VCaP (cell line): ENCODE measurements around the gene ASAP2.

Source experiments
- H3K27ac ChIP-seq: fragments of 450-650 bp; 2 replicates; pipeline ENCODE4 v1.5.1; 2017
- TF ChIP-seq, protein P1 (sequence below): fragments of 450-650 bp; conservative IDR thresholded peaks from 2 replicates; pipeline ENCODE4 v1.5.1; 2017; ENCODE audit warnings: mild to moderate bottlenecking, moderate library complexity

The ASAP2 gene

DNA sequence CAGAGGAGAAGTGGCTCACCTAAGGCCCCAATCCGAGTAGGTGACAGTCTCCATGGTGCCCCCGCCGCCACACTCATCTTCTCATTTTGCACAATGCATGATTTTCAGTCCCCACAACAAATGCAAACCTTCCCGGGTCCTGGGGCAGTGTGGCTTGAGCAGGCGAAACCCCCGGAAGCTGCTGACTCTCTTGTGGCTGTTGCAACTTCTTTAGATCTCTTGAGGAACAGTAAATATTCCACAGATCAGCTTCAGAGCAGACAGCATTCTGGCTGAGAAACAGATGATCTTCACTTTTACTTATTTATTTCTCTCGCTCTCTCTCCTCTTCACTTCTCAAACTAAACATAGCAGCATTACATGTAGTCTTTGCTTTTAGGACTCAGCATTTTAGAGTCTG lies 51.9 kb downstream of the ASAP2 start:
- H3K27ac ChIP-seq, result no peak overlapping the region
- TF ChIP-seq, protein P1, sequence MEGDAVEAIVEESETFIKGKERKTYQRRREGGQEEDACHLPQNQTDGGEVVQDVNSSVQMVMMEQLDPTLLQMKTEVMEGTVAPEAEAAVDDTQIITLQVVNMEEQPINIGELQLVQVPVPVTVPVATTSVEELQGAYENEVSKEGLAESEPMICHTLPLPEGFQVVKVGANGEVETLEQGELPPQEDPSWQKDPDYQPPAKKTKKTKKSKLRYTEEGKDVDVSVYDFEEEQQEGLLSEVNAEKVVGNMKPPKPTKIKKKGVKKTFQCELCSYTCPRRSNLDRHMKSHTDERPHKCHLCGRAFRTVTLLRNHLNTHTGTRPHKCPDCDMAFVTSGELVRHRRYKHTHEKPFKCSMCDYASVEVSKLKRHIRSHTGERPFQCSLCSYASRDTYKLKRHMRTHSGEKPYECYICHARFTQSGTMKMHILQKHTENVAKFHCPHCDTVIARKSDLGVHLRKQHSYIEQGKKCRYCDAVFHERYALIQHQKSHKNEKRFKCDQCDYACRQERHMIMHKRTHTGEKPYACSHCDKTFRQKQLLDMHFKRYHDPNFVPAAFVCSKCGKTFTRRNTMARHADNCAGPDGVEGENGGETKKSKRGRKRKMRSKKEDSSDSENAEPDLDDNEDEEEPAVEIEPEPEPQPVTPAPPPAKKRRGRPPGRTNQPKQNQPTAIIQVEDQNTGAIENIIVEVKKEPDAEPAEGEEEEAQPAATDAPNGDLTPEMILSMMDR, result no peak

DNA sequence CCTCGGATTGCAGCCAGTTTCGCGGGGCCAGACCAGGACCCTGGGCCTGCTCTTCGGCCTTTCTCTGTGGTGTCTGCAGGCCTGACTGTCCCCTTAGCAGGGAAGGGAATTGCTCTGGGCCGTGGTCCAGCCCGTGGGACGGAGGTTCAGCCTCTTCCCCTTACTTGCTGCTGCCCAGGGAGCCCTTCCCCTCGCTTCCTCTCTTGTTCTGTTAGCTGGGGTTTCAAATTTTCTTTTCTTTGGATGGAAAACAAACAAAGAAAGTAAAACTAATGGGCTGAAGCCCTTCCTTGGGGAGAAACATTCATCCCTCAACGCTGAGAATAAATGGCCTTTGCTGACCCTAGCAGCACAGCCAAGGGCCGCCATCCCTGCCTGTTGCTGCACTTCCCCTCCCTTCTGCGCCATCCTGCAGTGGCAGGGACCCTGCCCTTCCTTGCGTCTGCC lies 52.4 kb downstream of the ASAP2 start:
- TF ChIP-seq, protein P1, result no peak
- H3K27ac ChIP-seq, result no peak overlapping the region

DNA sequence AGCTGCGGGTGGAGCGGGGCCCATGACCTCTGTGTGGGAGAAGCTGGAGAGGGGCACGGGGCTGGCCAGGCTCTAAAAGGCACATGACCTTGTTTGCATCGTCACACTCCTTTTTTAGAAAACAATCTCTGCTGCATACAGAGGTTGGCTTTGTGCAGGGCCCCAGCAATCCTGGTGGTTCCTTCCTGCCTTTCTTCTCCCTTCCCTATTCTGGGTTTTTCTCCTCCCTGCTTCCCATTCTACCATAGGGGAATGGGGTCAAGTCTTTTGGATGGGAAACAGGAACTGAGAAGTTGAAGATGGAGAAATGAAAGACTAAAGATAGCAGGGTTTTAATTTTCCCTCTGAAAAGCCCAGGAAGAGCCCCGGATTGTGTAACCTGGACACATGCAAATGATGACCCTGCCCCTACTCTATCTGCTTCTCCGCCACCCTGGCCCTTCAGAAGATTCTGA lies 53.9 kb downstream of the ASAP2 start:
- H3K27ac ChIP-seq, result no peak overlapping the region
- TF ChIP-seq, protein P1, result no peak

DNA sequence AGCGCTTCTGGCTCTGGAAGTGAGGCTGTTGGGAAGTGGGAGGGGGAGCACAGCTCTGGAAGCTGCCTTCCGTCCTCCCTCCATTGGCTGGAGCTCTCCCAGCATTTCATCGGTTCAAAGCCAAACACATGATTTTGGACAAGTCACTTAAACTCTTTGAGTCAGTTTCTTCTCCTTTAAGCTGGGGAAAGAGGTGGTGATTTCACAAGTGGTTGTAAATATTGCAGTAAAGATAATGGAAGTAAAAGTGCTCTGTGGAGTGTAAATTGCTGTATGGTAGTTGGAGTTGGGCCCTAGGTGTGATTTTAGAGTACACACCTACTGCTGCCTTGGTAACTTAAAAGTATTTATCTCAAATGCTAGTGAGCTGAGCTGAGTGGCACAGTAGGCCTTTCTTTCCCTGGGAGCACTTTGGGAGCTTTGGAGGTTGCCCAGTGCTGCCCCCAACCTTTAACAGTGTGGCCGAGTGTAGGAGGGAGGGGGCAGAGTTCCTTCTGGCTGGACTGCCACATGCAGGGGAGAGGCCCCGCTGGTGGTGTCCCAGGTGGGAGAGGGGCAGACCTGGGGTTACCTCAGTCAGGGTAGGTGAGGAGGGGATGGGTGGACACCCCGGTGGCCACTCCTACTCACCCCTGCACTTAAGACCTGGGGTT lies 54.7 kb downstream of the ASAP2 start:
- TF ChIP-seq, protein P1, result no peak
- no peak overlapping the region for H3K27ac ChIP-seq

DNA sequence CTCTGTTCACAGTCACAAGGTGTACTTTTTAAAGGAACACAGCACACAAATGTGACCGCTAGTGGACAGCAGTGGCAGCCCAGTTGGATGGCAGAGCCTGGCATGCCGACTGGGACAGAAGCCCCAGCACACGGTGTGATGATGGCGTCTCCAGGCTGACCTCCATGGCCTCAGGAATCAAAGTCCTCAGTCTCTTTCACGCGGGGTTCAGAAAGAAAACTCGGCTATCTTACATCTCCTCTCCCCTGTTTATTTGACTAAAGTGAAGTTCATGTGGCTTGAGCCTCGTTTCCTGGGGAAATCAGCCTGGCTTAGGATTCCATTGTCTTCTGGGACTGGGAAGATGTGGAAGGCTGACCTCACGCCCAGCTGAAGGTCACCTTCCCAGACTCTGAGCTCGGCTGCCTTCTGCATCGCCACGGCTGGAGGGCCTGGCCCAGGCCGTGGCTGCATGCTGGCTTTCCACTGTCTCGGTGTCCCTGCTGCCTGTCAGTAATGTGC lies 56.1 kb downstream of the ASAP2 start:
- TF ChIP-seq, protein P1, result peak; percentile 61
- peak overlapping the region; percentile 55 for H3K27ac ChIP-seq

DNA sequence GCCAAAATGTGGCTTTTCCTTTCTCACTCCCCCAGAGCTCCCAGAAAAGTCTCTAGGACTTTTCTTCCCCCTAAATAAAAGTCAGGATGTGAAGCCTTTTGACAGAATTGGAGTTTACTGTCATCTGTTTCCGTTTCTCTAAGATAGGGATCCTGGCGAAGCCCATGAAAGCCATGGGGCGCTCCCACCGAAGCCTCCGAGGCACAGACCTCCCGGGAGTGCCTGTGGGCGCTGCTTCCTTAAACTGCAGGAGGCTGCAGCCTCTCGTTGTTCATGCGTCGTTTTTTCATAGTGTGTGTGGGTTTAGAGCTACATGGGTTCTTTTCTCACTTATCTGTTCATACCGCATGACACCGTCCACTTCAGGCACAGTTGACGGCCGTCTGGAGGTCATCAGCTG lies 56.8 kb downstream of the ASAP2 start:
- TF ChIP-seq, protein P1, result no peak
- H3K27ac ChIP-seq, result peak overlapping the region; percentile 55; the same call in 1 of the 2 replicates

DNA sequence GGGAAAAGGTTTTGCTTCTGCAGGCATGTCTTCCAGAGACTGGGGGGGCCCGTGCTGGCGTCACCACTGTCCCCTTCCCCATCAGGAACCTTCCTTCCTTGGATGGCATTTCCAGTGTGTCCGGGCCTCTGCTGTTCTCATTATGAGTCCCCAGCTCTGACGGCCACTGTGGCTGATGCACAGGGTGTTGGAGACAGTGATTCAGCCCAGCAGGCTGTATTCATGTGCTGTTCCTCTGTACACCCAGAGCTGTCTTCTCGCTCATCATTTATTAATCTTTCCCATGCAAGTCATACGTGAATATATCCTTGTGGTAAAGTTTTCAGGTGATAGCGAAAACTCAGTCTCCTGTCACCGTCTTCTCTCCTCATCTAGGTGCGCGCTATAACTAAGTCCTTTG lies 57.7 kb downstream of the ASAP2 start:
- TF ChIP-seq, protein P1, result no peak
- H3K27ac ChIP-seq, result no peak overlapping the region
